ENCODE data around the gene PIK3R6. TPM values are rescaled to one million over a fixed set of nuclear protein-coding genes. Genes with fewer than 3 reads are reported as not detected.

Gene PIK3R6
- total RNA-seq, 3 donors from 2014 or later, result 0.32 to 1.9 (median 1.7) TPM

DNA sequence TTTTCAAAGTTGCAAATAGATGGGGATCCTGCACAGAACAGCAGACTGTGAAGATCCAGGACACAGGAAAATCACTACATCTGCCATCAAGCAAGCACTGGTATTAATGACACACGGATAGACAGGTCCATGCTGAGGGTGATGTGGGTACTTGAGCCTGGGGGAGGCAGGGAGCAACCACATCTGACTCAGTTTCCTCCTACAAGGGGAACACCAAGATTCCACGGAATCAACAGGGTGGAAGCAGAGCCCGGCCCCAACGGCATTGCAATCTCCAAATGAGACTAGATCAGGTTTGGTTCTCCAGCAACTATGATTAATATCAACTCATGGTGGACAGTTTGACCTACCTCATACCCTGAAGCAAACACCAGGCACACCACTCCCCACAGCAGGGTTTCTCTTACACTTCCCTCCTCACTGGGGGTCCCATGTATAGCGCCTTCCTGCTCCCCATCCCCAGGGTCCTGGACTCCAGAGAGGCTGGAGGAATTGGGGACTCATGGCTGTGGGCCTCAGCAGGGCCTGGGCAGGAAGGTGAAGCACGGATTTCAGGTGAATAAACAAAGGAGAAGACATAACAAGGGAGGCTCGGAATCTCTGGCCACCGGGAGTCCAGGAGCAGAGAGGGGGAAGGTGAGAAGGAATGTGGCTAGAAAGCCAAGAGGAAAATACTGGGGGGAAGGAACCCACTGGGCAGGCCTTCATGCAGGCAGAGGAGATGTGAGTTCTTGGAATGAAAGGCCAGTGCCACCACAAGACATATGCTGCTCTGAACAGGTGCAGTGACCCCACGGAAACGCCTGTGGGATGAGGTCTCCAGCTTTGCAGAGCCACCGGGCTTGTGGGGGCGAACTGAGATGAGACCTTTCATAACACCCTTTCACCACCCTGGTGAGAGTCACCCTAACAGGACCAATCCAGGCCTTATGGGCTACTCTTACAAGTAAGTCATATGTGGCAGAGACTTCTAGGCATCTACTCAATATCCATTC lies 29.5 kb upstream of the PIK3R6 start:
- no peaks in the 10 kb centered on the region for H3K4me1 ChIP-seq (ENCODE audit: low read depth)
- TF ChIP-seq, protein P1, sequence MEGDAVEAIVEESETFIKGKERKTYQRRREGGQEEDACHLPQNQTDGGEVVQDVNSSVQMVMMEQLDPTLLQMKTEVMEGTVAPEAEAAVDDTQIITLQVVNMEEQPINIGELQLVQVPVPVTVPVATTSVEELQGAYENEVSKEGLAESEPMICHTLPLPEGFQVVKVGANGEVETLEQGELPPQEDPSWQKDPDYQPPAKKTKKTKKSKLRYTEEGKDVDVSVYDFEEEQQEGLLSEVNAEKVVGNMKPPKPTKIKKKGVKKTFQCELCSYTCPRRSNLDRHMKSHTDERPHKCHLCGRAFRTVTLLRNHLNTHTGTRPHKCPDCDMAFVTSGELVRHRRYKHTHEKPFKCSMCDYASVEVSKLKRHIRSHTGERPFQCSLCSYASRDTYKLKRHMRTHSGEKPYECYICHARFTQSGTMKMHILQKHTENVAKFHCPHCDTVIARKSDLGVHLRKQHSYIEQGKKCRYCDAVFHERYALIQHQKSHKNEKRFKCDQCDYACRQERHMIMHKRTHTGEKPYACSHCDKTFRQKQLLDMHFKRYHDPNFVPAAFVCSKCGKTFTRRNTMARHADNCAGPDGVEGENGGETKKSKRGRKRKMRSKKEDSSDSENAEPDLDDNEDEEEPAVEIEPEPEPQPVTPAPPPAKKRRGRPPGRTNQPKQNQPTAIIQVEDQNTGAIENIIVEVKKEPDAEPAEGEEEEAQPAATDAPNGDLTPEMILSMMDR (IDR thresholded peaks at IDR 0.05), result no peak
- no peaks in the 10 kb centered on the region for H3K36me3 ChIP-seq (ENCODE audit: low read depth)
- DNase-seq (no peak), ATAC-seq (no peak)
- intact Hi-C loops (cut with DNase I, micrococcal nuclease), result no loop called here
- no peak overlapping the region for H3K4me3 ChIP-seq
- H3K9me3 ChIP-seq, result no peaks in the 10 kb centered on the region

- Histone ChIP-seq H3K4me1 (ENCODE audit: low read depth) (no peaks in the 10 kb centered on the region), H3K4me3 (no peak overlapping the region), H3K9me3 (no peaks in the 10 kb centered on the region), H3K36me3 (ENCODE audit: low read depth) (no peaks in the 10 kb centered on the region)
- no peak for DNase-seq
- ATAC-seq, result no peak
- intact Hi-C loops (cut with DNase I, micrococcal nuclease), result no loop called here
- TF ChIP-seq, protein P1 (IDR thresholded peaks at IDR 0.05), result no peak
Observed at GRCh38 chr17:8896087-8896486, 28.6 kb upstream of the PIK3R6 start.

GRCh38 chr17:8894673-8895578 lies 27.5 kb upstream of the PIK3R6 start:
- ATAC-seq, result peak; percentile 81
- H3K9me3 ChIP-seq, result no peaks in the 10 kb centered on the region
- DNase-seq, result peak in 2 of 3 donors; percentile 55 to 73
- TF ChIP-seq, protein P1 (IDR thresholded peaks at IDR 0.05), result peak; percentile 52
- H3K4me1 ChIP-seq (ENCODE audit: low read depth), result no peaks in the 10 kb centered on the region
- intact Hi-C loops (cut with DNase I, micrococcal nuclease), result no loop called here
- H3K36me3 ChIP-seq (ENCODE audit: low read depth), result no peaks in the 10 kb centered on the region
- no peak overlapping the region for H3K4me3 ChIP-seq

GRCh38 chr17:8894202-8894671 lies 26.8 kb upstream of the PIK3R6 start:
- ATAC-seq, result no peak
- H3K36me3 ChIP-seq (ENCODE audit: low read depth), result no peaks in the 10 kb centered on the region
- H3K4me1 ChIP-seq (ENCODE audit: low read depth), result no peaks in the 10 kb centered on the region
- no peaks in the 10 kb centered on the region for H3K9me3 ChIP-seq
- TF ChIP-seq, protein P1 (IDR thresholded peaks at IDR 0.05), result no peak
- DNase-seq, result no peak
- no peak overlapping the region for H3K4me3 ChIP-seq
- intact Hi-C loops (cut with DNase I, micrococcal nuclease), result no loop called here

DNA sequence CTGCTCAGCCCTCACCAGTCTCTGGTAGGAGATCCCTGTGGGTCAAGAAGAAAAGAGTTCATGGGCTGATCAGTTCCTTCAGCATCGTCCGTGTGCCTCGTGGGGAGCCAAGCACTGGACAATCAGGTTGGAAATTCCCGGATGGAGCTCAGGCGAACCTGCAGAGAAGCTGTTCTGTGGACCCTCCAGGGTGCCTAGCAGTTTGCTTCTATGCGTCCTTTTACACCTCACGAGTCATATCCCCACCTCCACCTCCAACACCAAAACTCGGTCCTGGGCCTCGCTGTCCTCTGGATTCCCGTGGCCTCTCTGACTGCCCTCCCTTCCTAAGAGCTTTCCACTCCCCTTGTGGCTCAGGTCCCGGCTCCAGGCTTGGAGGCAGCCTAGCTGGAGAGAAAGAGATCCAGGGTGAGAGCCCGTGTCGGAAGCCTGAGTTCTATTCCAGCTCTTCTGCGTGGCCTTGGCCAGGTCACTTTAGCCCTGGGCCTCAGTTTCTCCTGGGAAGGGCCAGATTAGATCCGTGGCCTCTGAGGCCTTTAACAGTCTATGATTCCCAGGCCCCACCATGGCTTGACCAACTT lies 26.2 kb upstream of the PIK3R6 start:
- intact Hi-C loops (cut with DNase I, micrococcal nuclease), result no loop called here
- Histone ChIP-seq H3K9me3 (no peaks in the 10 kb centered on the region), H3K4me3 (no peak overlapping the region), H3K4me1 (ENCODE audit: low read depth) (no peaks in the 10 kb centered on the region), H3K36me3 (ENCODE audit: low read depth) (no peaks in the 10 kb centered on the region)
- ATAC-seq (no peak), DNase-seq (no peak)
- TF ChIP-seq, protein P1 (IDR thresholded peaks at IDR 0.05), result no peak

Measured in mucosa of descending colon (tissue), 3 donors.